CD14-positive monocyte (primary cell): ENCODE data around the gene KIF25. TPM values are rescaled to one million over a fixed set of nuclear protein-coding genes. Genes with fewer than 3 reads are reported as not detected.

ENCODE experiments used
- DNase-seq, 3 donors: peaks; one replicate each; pipeline ENCODE4 v3.0.0-alpha.2; 2011 to 2022
- H2AFZ ChIP-seq: 2 replicates; pipeline ENCODE4 v1.6.0; 2012; ENCODE audit warnings: mild to moderate bottlenecking, low read depth, low read length, inconsistent platforms; ENCODE audit not compliant: insufficient read depth, poor library complexity, severe bottlenecking
- H3K27ac ChIP-seq, 2 donors: 1 replicate in 1 of 2; 2 replicates in 1 of 2; pipeline ENCODE4 v1.5.1; 2012 to 2013; ENCODE audit warnings: low read length in 2 of 2, control low read depth in 1 of 2, inconsistent platforms in 1 of 2, low read depth in 1 of 2, mild to moderate bottlenecking in 1 of 2
- H3K27me3 ChIP-seq, 2 donors: one replicate each; pipeline versions ENCODE4 v1.6.0 to v1.6.1; 2011 to 2013; ENCODE audit warnings: low read length in 2 of 2; ENCODE audit not compliant: control insufficient read depth in 2 of 2, insufficient read depth in 2 of 2
- H3K36me3 ChIP-seq, 2 donors: replicated peaks in 1 of 2; 1 replicate in 1 of 2; 2 replicates in 1 of 2; pipeline versions ENCODE4 v1.5.1 to v1.6.1; 2012 to 2013; ENCODE audit warnings: low read length in 2 of 2, control low read depth in 1 of 2, inconsistent platforms in 1 of 2, mild to moderate bottlenecking in 1 of 2; ENCODE audit not compliant: insufficient read depth in 2 of 2, control insufficient read depth in 1 of 2
- H3K4me1 ChIP-seq, 2 donors: 1 replicate in 1 of 2; 2 replicates in 1 of 2; pipeline versions ENCODE4 v1.5.1 to v1.6.1; 2012 to 2013; ENCODE audit warnings: low read length in 2 of 2, control low read depth in 1 of 2, inconsistent platforms in 1 of 2, mild to moderate bottlenecking in 1 of 2, moderate library complexity in 1 of 2; ENCODE audit not compliant: insufficient read depth in 2 of 2, control insufficient read depth in 1 of 2
- H3K4me2 ChIP-seq: replicated peaks from 2 replicates; pipeline ENCODE3; 2012; ENCODE audit warnings: low read length, moderate library complexity, mild to moderate bottlenecking; ENCODE audit not compliant: poor library complexity, severe bottlenecking; ENCODE audit errors: extremely low read depth
- H3K4me3 ChIP-seq, 3 experiments: fragments of 200-600 bp in 1 of 3; sonication (generic) in 1 of 3; replicated peaks in 1 of 3; 1 replicate in 2 of 3; 2 replicates in 1 of 3; pipeline ENCODE4 v1.5.1; 2011 to 2013; ENCODE audit warnings: low read length in 3 of 3, mild to moderate bottlenecking in 3 of 3, control low read depth in 2 of 3, low read depth in 2 of 3, inconsistent platforms in 1 of 3, moderate library complexity in 1 of 3
- H3K79me2 ChIP-seq: 2 replicates; pipeline ENCODE4 v1.6.0; 2012; ENCODE audit warnings: mild to moderate bottlenecking, control low read depth, inconsistent platforms, low read length, moderate library complexity; ENCODE audit not compliant: insufficient read depth
- H3K9ac ChIP-seq: 2 replicates; pipeline ENCODE4 v1.6.0; 2017; ENCODE audit warnings: low read length, mild to moderate bottlenecking; ENCODE audit not compliant: insufficient read depth, poor library complexity, severe bottlenecking
- H3K9me3 ChIP-seq, 2 donors: replicated peaks in 1 of 2; 1 replicate in 1 of 2; 2 replicates in 1 of 2; pipeline versions ENCODE4 v1.5.1 to v1.6.1; 2012 to 2013; ENCODE audit warnings: low read length in 2 of 2, control low read depth in 1 of 2; ENCODE audit not compliant: control insufficient read depth in 1 of 2, insufficient read depth in 1 of 2
- H4K20me1 ChIP-seq: 2 replicates; pipeline ENCODE4 v1.6.0; 2012; ENCODE audit warnings: mild to moderate bottlenecking, low read length, control low read depth, moderate library complexity; ENCODE audit not compliant: insufficient read depth
- H3K27ac Mint-ChIP-seq, 7 donors: one replicate each; pipeline ENCODE4 v1.8.0; 2020; ENCODE audit warnings: mild to moderate bottlenecking in 7 of 7, mixed read lengths in 7 of 7, moderate library complexity in 6 of 7, inconsistent platforms in 2 of 7
- H3K27me3 Mint-ChIP-seq, 3 donors: one replicate each; pipeline ENCODE4 v1.8.0; 2021 to 2022; ENCODE audit warnings: low read depth in 3 of 3, mild to moderate bottlenecking in 3 of 3, mixed read lengths in 3 of 3, moderate library complexity in 3 of 3, inconsistent platforms in 1 of 3
- H3K36me3 Mint-ChIP-seq, 2 donors: one replicate each; pipeline ENCODE4 v1.8.0; 2020; ENCODE audit warnings: mixed read lengths in 2 of 2, inconsistent platforms in 1 of 2, mild to moderate bottlenecking in 1 of 2
- H3K4me1 Mint-ChIP-seq: one replicate; pipeline ENCODE4 v1.8.0; 2020; ENCODE audit warnings: mild to moderate bottlenecking, mixed read lengths
- H3K4me3 Mint-ChIP-seq, 2 donors: one replicate each; pipeline ENCODE4 v1.8.0; 2020; ENCODE audit warnings: mild to moderate bottlenecking in 2 of 2, mixed read lengths in 2 of 2, moderate library complexity in 1 of 2
- H3K9me3 Mint-ChIP-seq, 7 donors: one replicate each; pipeline ENCODE4 v1.8.0; 2020 to 2022; ENCODE audit warnings: mixed read lengths in 7 of 7, mild to moderate bottlenecking in 6 of 7, moderate library complexity in 6 of 7, inconsistent platforms in 2 of 7
- CTCF ChIP-seq: fragments of 200-600 bp; IDR thresholded peaks from one replicate; pipeline ENCODE4 v1.8.0; 2022; ENCODE audit warnings: antibody characterized with exemption, mild to moderate bottlenecking
- WGBS: methylation state at CpG from one replicate; pipeline ENCODE4 v1.1.5; 2013; ENCODE audit warnings: missing lambda C conversion rate; ENCODE audit not compliant: insufficient coverage; 5-methylcytosine and 5-hydroxymethylcytosine counted together
- intact Hi-C, 2 donors: fragments of 100-400 bp; cut with micrococcal nuclease; formaldehyde crosslinking; loops; one replicate each; pipeline versions ENCODE4 v1.15.0 to v1.15.1; 2023
- polyA plus RNA-seq, 3 donors: library from polyadenylated mRNA; depleted of rRNA in 1 of 3; unstranded in 2 of 3; stranded (reverse) in 1 of 3; fragments of 300-500 nt in 2 of 3; fragments of >200 nt in 1 of 3; fragmentation: Illumina TruSeq in 2 of 3; gene quantifications; 1 replicate in 2 of 3; 2 replicates in 1 of 3; pipeline ENCODE4 v1.2.3, GENCODE V29; 2012 to 2021

Gene KIF25
- polyA plus RNA-seq, 3 donors, result not detected

- WGBS, result 87% methylated on average over 6 of the region's 15 CpGs
- Histone ChIP-seq H3K36me3 (no peaks in the 10 kb centered on the region), H3K9ac (no peak overlapping the region), H3K4me2 (no peak overlapping the region), H4K20me1 (no peaks in the 10 kb centered on the region), H3K27me3 (peaks cover 0 to 4% of the 10 kb centered on the region in 2 donors), H3K4me1 (no peaks in the 10 kb centered on the region), H3K4me3 (no peak overlapping the region), H2AFZ (no peak overlapping the region), H3K27ac (no peak overlapping the region), H3K9me3 (peaks cover 73 to 85% of the 10 kb centered on the region in 2 donors), H3K79me2 (no peaks in the 10 kb centered on the region)
- Mint-ChIP-seq H3K27ac (no peak overlapping the region), H3K4me3 (no peak overlapping the region), H3K4me1 (no peaks in the 10 kb centered on the region), H3K27me3 (peaks cover 5 to 12% (median 7%) of the 10 kb centered on the region in 3 donors), H3K36me3 (no peaks in the 10 kb centered on the region), H3K9me3 (peaks cover 28 to 75% (median 59%) of the 10 kb centered on the region in 7 donors)
- TF ChIP-seq CTCF, result no peak
- DNase-seq, result no peak
- intact Hi-C loops, result no loop called here
Measured at GRCh38 chr6:168040856-168041496, 43.5 kb downstream of the KIF25 start.

- H3K9me3 Mint-ChIP-seq, result peaks cover 27 to 70% (median 57%) of the 10 kb centered on the region in 7 donors
- no peaks in the 10 kb centered on the region for H3K4me1 ChIP-seq
- no peak overlapping the region for H3K9ac ChIP-seq
- H3K9me3 ChIP-seq, result peaks cover 67 to 81% of the 10 kb centered on the region in 2 donors
- H3K36me3 Mint-ChIP-seq, result no peaks in the 10 kb centered on the region
- no peaks in the 10 kb centered on the region for H4K20me1 ChIP-seq
- no peak for DNase-seq
- H3K27ac Mint-ChIP-seq, result no peak overlapping the region
- no peak overlapping the region for H3K4me2 ChIP-seq
- no peak overlapping the region for H3K27ac ChIP-seq
- no peaks in the 10 kb centered on the region for H3K36me3 ChIP-seq
- H3K27me3 Mint-ChIP-seq, result peaks cover 0 to 5% (median 5%) of the 10 kb centered on the region in 3 donors
- no peak overlapping the region for H2AFZ ChIP-seq
- no peak overlapping the region for H3K4me3 Mint-ChIP-seq
- no peak for TF ChIP-seq CTCF
- no peak overlapping the region for H3K4me3 ChIP-seq
- 94% methylated on average over 14 of the region's 15 CpGs for WGBS
- intact Hi-C loops, result no loop called here
- no peaks in the 10 kb centered on the region for H3K4me1 Mint-ChIP-seq
- no peaks in the 10 kb centered on the region for H3K27me3 ChIP-seq
- no peaks in the 10 kb centered on the region for H3K79me2 ChIP-seq
Measured at GRCh38 chr6:168041928-168042327, 44.5 kb downstream of the KIF25 start.
